Dermis microvascular lymphatic vessel endothelial cell (primary cell): ENCODE results near the gene MEGF11. TPM values are rescaled to one million over a fixed set of nuclear protein-coding genes. Genes with fewer than 3 reads are reported as not detected.
"Not testable (repeated sequence)": the region's sequence is repeated elsewhere in the genome, so short reads cannot be mapped to it uniquely, and the experiment has no call there.

ENCODE experiments used
- DNase-seq, 2 donors: peaks; one replicate each; pipeline versions ENCODE4 v3.0.0 to v3.0.0-alpha.2; 2010; ENCODE audit warnings: low read depth in 2 of 2
- total RNA-seq: library from RNA; depleted of rRNA; stranded (reverse); fragments of >200 nt; gene quantifications from 2 replicates; pipeline ENCODE4 v1.2.1, GENCODE V29; 2014

The MEGF11 gene
- total RNA-seq, 1 donor from 2014 or later = not detected

DNA sequence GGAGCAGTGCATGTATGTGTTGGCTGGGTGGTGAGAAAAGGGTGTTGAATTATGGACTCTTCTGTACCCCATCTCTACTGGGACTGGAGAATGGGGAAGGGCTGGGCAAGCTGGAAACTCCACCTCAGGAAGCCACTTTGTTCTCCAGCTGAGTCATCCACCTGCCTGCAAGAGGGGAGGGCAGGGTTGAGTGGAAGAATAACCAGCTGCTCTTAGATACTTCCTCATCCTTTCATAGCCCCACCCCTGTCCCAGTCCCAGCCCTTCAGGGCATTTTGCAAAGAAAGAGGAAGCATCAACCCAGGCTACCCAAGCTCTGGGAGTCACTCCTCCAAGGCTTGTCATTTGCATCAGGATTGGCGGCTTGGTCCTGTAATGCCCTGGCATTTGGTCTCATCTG, 351.2 kb downstream of the MEGF11 start:
- peak; percentile 25 to 68 for DNase-seq

DNA sequence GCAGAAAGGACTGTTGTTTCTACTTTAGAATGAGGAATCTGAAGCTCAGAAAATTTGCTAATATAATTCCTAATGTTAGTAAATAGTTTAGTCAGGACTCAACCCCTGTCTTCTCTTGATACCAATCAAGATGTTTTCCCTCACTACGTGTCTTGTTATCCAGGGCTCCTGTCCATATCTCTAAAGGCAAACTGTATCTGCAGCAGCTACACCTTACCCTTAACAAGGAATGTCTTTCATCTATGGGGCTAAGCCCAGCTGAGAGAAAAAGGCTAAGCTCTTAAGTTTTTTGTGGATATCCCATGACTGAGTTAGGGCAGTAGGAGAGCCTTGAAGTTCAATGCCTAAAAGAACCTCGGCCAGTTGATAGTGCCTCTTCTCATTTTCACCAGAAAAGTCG, 351.7 kb downstream of the MEGF11 start:
- no peak for DNase-seq

- DNase-seq = no peak
Measured at GRCh38 chr15:65901336-65901735, 352.2 kb downstream of the MEGF11 start.

GRCh38 chr15:65900488-65900887, 353.1 kb downstream of the MEGF11 start:
- DNase-seq = no peak

GRCh38 chr15:65896236-65896635, 357.3 kb downstream of the MEGF11 start:
- DNase-seq = peak; percentile 12 to 77

- DNase-seq = no peak
Measured at GRCh38 chr15:65893060-65893459, 360.5 kb downstream of the MEGF11 start.

- DNase-seq = peak in 1 of 2 donors; percentile 12
Measured at GRCh38 chr15:65888981-65889380, 364.6 kb downstream of the MEGF11 start.

- DNase-seq = no peak
Measured at GRCh38 chr15:65887565-65887964, 366.0 kb downstream of the MEGF11 start.

- no peak for DNase-seq
Measured at GRCh38 chr15:65885668-65886218, 367.8 kb downstream of the MEGF11 start.

DNA sequence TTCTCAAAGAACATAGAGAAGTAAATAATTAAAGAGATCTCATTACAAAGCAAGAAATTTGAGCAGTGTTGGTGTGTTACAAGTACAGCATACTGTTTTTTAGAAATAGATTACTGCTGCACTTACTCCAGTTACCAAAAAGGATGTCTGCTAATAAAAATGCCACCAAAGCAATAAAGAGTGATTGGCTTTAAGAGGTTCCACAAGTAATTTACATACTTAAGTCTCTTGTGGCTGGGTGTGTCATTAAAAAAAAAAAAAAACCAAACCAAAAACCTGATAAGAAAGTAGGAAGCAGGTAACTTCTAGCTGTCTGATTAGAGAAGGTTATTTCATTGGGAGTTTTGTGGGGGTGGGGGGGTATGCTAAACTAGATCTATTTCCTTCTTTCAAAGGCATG, 369.0 kb downstream of the MEGF11 start:
- DNase-seq = no peak

DNA sequence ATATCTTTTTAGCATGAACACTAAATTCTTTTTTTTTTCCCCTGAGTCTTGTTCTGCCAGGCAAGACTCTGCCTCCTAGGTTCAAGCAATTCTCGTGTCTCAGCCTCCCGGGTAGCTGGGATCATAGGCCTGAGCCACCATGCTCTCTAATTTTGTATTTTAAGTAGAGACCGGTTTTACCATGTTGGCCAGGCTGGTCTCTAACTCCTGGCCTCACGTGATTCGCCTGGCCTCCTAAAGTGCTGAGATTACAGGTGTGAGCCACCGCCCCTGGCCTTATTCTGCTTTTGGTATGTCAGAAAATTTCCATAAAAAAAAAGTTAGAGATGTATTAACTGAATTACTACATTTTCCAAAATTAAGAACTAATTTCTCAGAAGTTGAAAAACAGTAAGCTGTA, 370.0 kb downstream of the MEGF11 start:
- DNase-seq = no peak

DNA sequence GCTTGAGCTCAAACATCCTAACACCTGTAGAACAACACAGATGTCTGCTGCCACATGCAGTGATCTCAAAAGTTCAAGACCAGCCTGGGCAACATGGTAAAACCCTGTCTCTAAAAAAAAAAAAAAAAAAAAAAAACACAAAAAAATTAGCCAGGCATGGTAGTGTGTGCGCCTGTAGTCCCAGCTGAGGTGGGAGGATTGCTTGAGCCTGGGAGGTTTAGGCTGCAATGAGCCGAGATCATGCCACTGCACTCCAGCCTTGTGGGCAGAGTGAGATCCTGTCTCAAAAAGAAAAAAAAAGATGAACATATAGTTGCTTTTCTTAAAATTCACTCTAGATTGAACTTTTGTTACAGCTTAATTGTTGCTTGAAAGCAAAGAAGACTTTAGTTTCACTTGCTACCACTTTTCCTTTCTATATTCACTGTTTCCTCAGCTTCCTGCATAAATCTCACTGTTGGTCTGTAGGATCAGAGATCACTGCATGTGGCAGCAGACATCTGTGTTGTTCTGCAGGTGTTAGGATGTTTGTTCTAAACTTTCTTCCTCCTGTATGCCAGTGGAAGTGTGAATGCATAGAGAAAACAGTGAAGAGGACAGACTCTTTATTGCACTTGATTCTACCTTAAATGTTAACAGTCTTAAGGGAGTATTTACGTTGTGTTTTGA, 371.6 kb downstream of the MEGF11 start:
- DNase-seq = peak in 1 of 2 donors; percentile 85

- DNase-seq = no peak
Measured at GRCh38 chr15:65877749-65878148, 375.8 kb downstream of the MEGF11 start.

GRCh38 chr15:65875458-65875857, 378.1 kb downstream of the MEGF11 start:
- no peak for DNase-seq

DNA sequence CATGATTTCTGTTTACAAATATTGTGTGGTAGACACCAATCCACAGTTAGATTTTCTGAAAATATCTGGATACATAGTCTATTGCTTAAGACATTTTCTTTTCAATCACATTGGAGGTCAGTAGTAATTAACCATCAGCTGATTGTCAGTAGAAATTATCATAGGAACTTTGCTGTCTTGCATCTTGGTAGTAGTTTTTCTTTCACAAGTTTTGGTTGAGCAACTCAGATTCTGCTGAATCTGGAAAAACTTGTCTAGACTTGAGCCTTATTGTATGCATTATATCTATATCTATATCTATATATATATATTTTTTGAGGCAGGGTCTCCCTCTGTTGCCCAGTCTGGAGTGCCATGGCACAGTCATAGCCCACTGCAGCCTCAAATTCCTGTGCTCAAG, 380.3 kb downstream of the MEGF11 start:
- DNase-seq = no peak

- peak in 1 of 2 donors; percentile 70 for DNase-seq
Measured at GRCh38 chr15:65872596-65872995, 381.0 kb downstream of the MEGF11 start.

DNA sequence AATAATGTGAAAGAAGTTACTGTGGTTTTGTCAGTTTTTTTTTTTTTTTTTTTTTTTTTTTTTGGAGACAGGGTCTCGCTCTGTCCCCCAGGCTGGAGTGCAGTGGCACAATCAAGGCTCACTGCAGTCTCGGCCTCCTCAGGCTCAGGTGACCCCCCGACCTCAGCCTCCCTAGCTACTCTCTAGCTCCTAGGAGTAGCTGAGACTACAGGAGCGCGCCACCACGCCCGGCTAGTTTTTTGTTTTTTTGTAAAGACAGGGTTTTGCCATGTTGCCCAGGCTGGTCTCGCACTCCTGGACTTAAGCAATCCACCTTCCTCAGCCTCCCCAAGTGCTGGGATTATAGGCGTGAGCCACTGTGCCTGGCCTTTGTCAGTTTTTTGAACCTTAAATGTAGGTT, 381.7 kb downstream of the MEGF11 start:
- DNase-seq = not testable (repeated sequence)

DNA sequence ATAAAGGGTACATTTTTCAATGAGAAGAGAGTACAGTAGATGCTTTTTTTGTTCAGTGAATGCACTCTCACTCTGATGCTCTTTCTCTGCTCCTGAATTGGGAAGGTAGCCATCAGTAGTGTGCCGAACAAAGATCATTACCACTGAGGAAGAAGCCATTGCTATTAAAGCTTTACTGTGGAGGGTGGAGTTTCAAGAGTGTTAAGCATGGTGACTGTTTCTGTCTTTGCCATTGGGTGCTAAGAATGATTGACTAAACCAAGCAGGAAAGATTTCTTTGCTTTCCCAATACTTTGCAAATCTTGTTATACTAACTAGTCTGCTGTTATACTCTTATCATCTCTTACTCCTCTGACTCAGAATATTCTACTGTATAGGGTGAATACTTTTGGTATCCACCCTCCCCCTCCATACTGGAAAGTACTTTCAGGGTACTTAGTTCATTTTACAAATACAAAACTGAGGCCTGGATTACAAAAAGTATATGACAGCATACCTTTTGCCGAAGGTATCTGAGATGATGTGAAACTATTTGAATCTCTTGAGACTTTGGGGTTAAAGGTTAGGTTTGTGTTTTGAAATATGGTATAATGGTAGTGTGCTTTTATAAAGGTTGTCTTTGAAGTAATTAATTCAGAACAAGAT, 382.5 kb downstream of the MEGF11 start:
- peak in 1 of 2 donors; percentile 73 for DNase-seq

DNA sequence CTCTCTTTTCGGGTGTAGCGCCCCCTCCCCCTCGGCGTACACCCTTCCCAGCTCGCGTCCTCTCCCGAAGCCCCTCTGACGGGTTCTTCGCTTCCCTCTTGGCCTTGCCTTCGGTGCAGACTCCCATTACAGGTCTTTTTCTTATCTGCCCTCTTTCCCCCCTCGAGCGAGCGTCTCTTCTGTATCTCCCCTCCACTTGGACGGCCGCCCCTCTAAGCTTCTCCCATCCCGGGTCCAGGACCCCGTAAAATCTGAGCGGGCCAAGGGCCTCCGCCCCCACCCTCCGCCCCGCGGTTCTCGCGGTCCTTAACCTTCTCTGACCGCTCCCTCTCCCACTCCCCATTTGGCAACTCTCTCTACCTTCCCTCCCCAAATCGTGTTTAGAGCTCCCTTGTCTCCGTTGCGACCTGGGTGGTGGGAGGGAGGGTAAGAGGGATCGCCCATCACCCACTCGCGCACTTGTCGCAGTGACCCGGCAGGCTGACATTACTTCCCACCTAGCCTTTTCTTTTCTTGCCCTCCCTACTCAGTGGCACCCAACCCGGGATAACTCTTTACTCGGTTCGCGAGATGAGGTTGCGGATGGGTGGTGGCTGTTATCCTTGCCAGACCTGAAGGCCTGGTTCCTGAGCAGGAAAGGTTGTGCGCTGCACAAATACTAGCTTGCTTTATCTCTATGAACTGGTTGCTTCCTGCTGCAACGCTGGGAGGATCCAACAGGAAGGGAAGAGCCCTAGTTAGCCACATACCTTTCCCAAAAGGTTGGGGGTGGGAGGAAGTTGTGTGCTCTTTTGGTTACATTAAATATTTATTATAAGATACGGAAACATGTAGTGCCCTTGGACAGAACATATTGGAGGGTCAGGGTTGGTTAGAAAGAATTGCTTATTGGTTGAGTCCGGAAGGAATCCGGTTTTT, 383.3 kb downstream of the MEGF11 start:
- DNase-seq = peak; percentile 95 to 98

DNA sequence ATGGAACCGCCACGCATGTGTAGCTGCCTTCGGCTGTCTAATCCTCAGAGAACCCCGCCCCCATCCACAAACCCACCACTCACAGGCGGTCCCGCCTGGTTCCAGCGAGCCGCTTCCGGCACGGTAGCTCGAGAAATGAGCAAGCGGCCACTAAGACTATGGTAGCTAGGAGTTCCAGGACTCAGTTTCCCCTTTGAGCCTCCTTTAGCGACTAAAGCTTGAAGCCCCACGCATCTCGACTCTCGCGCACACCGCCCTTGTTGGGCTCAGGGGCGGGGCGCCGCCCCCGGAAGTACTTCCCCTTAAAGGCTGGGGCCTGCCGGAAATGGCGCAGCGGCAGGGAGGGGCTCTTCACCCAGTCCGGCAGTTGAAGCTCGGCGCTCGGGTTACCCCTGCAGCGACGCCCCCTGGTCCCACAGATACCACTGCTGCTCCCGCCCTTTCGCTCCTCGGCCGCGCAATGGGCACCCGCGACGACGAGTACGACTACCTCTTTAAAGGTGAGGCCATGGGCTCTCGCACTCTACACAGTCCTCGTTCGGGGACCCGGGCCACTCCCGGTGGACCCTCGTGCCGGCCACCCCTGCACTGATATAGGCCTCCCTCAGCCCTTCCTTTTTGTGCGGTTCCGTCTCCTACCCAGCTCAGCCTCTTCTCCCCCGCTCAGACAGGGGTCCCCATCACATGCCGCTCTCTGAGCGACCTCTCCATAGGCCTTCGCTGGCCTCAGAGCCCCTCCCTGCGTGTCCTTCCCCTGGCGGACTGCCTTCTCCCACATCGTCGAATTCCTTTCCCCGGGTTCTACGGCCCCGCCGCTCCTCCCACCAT, 384.2 kb downstream of the MEGF11 start, which contains the start of gene RAB11A:
Gene RAB11A, plus strand, starts transcription at position 366 of the 828 bp plus-strand sequence. Its CDS starts 95 bp downstream, at position 461.
- DNase-seq = peak; percentile 93 to 98
